A673 (cell line): Measurements from ENCODE around the gene SGCD. TPM values are rescaled to one million over a fixed set of nuclear protein-coding genes. Genes with fewer than 3 reads are reported as not detected.

Experiments
- BruUV-seq: library from RNA; stranded (reverse); fragments of 400-500 nt; replicated peaks from 2 replicates; lab custom pipeline; 2021; lab: Mats Ljungman, UMichigan
- CTCF ChIA-PET: fragments of 300-600 bp; sonication (Branson Sonifier 250); formaldehyde crosslinking; loops from one replicate; lab custom pipeline; 2022; ENCODE audit warnings: antibody characterized with exemption; lab: Charles Lee
- POLR2A ChIA-PET: fragments of 300-600 bp; sonication (Branson Sonifier 250); formaldehyde crosslinking; loops from one replicate; lab custom pipeline; 2022; ENCODE audit warnings: antibody characterized with exemption; ENCODE audit not compliant: low non-redundant PET; lab: Charles Lee
- DNase-seq: peaks from one replicate; pipeline ENCODE4 v3.0.0-alpha.2; 2015; ENCODE audit warnings: low spot score
- H3K27ac ChIP-seq: fragments of 200-600 bp; sonication (generic); 2 replicates; pipeline ENCODE4 v1.5.1; 2016; ENCODE audit warnings: mixed run types, low read depth, mild to moderate bottlenecking, mixed read lengths, antibody characterized with exemption, low read length; ENCODE audit not compliant: poor library complexity, severe bottlenecking
- H3K27me3 ChIP-seq: fragments of 200-600 bp; sonication (generic); replicated peaks from 2 replicates; pipeline ENCODE4 v1.6.1; 2017; ENCODE audit warnings: mixed run types, low read depth, mild to moderate bottlenecking, mixed read lengths, antibody characterized with exemption, low read length; ENCODE audit not compliant: insufficient read depth, poor library complexity
- H3K36me3 ChIP-seq: fragments of 200-600 bp; sonication (generic); 2 replicates; pipeline ENCODE4 v1.6.1; 2016; ENCODE audit warnings: mixed run types, mild to moderate bottlenecking, mixed read lengths, antibody characterized with exemption, low read length; ENCODE audit not compliant: insufficient read depth, poor library complexity, severe bottlenecking
- H3K4me1 ChIP-seq: fragments of 200-600 bp; sonication (generic); 2 replicates; pipeline ENCODE4 v1.6.1; 2017; ENCODE audit warnings: mixed run types, mild to moderate bottlenecking, mixed read lengths, antibody characterized with exemption, low read length; ENCODE audit not compliant: insufficient read depth, poor library complexity, severe bottlenecking
- H3K4me3 ChIP-seq: fragments of 200-600 bp; sonication (generic); 2 replicates; pipeline ENCODE4 v1.5.1; 2016; ENCODE audit warnings: low read depth, mixed run types, mild to moderate bottlenecking, mixed read lengths, low read length; ENCODE audit not compliant: poor library complexity, severe bottlenecking
- H3K9me3 ChIP-seq: fragments of 200-600 bp; sonication (generic); 2 replicates; pipeline ENCODE4 v1.6.1; 2016; ENCODE audit warnings: mixed run types, low read depth, mild to moderate bottlenecking, mixed read lengths, antibody characterized with exemption, low read length; ENCODE audit not compliant: poor library complexity, severe bottlenecking
- EZH2 ChIP-seq: fragments of 200-600 bp; sonication (generic); IDR thresholded peaks from 2 replicates; pipeline ENCODE4 v1.6.1; 2017; ENCODE audit warnings: borderline replicate concordance, low read depth, mild to moderate bottlenecking, mixed read lengths, antibody characterized with exemption, low read length; ENCODE audit not compliant: poor library complexity, severe bottlenecking
- intact Hi-C: fragments of 100-400 bp; cut with micrococcal nuclease; formaldehyde crosslinking; loops from one replicate; pipeline ENCODE4 v1.10.0; 2022; ENCODE audit not compliant: unreplicated experiment
- total RNA-seq: library from RNA; stranded (reverse); gene quantifications from 2 replicates; pipeline ENCODE4 v1.2.3, GENCODE V29; 2021
- TF ChIP-seq, protein P1 (sequence below): fragments of 300-800, 200-600 bp; sonication (generic); conservative IDR thresholded peaks from 2 replicates; pipeline ENCODE4 v1.5.1; 2017; ENCODE audit warnings: low read depth, mild to moderate bottlenecking, antibody characterized with exemption, low read length, moderate library complexity, mixed read lengths

SGCD gene
- total RNA-seq, 1 experiment from 2014 or later, result 0.17 TPM

DNA sequence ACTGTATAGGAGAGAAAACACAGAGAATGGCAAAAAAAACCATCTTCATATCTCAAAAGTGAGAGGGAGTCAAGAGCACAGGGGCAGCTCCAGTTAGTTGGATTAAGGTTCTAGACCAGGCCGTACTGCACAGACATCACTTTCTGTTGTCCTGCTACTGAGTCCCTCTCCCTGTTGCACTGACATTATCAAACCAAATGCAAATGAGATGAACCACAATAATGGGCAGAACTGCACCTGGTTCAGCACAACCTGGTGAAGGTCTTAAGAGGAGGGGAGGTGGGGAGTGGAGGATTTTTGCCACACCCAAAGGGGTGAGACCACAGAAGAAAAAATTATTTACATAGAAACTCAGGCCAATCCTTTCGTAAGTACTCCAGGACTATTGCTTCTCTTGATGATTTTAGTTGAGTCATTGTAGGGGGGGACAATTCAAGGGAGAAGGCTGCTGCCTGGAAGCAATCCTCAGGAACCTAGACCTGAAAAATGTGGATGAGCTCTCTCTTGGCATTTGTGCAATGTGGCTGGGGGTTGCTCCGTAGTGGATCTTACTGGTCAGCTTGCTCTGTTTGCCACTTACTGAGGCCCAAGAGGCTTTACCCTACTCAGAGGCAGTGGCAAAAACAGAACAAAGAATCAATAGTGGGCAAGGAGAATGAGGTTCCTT, 428.6 kb downstream of the SGCD start:
- no peak for DNase-seq
- BruUV-seq, result no TSS peak
- ChIA-PET CTCF (no interaction called here), POLR2A (no interaction called here)
- Histone ChIP-seq H3K4me1 (no peaks in the 10 kb centered on the region), H3K27me3 (no peaks in the 10 kb centered on the region), H3K36me3 (no peaks in the 10 kb centered on the region), H3K4me3 (no peak overlapping the region), H3K9me3 (no peaks in the 10 kb centered on the region), H3K27ac (no peak overlapping the region)
- intact Hi-C loops, result no loop called here
- TF ChIP-seq, protein P1, sequence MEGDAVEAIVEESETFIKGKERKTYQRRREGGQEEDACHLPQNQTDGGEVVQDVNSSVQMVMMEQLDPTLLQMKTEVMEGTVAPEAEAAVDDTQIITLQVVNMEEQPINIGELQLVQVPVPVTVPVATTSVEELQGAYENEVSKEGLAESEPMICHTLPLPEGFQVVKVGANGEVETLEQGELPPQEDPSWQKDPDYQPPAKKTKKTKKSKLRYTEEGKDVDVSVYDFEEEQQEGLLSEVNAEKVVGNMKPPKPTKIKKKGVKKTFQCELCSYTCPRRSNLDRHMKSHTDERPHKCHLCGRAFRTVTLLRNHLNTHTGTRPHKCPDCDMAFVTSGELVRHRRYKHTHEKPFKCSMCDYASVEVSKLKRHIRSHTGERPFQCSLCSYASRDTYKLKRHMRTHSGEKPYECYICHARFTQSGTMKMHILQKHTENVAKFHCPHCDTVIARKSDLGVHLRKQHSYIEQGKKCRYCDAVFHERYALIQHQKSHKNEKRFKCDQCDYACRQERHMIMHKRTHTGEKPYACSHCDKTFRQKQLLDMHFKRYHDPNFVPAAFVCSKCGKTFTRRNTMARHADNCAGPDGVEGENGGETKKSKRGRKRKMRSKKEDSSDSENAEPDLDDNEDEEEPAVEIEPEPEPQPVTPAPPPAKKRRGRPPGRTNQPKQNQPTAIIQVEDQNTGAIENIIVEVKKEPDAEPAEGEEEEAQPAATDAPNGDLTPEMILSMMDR, result no peak

DNA sequence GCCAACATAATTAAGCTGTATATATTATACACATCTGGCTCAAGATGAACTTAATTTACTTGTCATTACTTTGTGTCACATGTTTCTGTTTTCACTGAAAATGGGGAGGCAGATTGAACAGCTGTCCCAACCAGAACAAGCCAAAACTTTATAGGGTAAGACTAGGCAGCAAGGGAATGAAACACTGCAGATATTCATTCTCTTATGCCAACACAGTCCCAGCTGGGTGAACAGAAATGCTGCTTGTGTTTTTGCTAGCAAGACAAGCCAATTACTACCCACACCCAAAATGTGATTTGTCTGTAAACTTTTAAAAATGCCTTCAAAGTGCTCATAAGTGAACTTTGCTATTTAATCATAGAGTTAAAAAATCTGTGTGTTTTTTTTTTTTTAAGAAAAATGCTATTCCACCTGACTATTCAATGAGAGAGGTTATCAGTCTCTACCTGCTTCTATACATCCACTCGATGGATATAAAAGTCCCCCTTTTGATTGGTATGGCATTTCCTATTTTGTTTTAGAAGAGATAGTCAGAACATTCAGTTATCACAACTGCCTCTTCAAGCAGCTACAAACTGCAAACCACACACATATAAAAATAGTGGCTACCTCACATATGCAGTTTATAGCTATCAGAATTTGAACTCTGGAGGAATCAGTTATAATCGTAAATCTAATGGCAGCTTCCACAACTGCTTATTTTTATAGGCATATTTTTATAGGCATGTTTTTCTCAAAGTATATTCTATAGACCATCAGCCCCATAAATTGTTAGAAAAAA, 431.2 kb downstream of the SGCD start:
- no peak for DNase-seq
- H3K27me3 ChIP-seq, result no peaks in the 10 kb centered on the region
- H3K9me3 ChIP-seq, result no peaks in the 10 kb centered on the region
- intact Hi-C loops, result no loop called here
- H3K27ac ChIP-seq, result no peak overlapping the region
- no peak overlapping the region for H3K4me3 ChIP-seq
- ChIA-PET POLR2A (no interaction called here), CTCF (no interaction called here)
- BruUV-seq, result no TSS peak
- H3K4me1 ChIP-seq, result no peaks in the 10 kb centered on the region
- no peaks in the 10 kb centered on the region for H3K36me3 ChIP-seq
- no peak for TF ChIP-seq EZH2
- TF ChIP-seq, protein P1, result no peak

DNA sequence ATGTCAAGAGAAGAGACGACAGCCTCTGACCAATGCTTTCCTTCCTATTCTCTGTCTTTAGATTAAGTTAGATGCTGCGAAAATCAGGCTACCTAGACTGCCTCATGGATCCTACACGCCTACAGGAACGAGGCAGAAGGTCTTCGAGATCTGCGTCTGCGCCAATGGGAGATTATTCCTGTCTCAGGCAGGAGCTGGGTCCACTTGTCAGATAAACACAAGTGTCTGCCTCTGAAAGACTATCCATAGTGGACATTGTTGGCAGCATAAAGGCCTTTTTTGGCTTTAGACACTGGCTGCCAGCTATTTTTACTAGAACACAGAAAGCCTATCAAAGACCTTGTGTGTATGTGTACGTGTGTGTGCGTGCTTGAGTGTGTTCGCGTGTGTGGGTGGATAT, 432.2 kb downstream of the SGCD start:
- H3K4me3 ChIP-seq, result no peak overlapping the region
- H3K27ac ChIP-seq, result no peak overlapping the region
- no peaks in the 10 kb centered on the region for H3K36me3 ChIP-seq
- no peak for DNase-seq
- H3K9me3 ChIP-seq, result no peaks in the 10 kb centered on the region
- TF ChIP-seq EZH2, result no peak
- TF ChIP-seq, protein P1, result no peak
- no TSS peak for BruUV-seq
- ChIA-PET POLR2A (no interaction called here), CTCF (no interaction called here)
- H3K4me1 ChIP-seq, result no peaks in the 10 kb centered on the region
- intact Hi-C loops, result no loop called here
- H3K27me3 ChIP-seq, result no peaks in the 10 kb centered on the region
